Lower leg skin (tissue), 4 donors: ENCODE results near the gene ASIC4. TPM values are rescaled to one million over a fixed set of nuclear protein-coding genes. Genes with fewer than 3 reads are reported as not detected.

Experiments used
- DNase-seq, 2 donors: peaks; one replicate each; pipeline ENCODE4 v3.0.0-alpha.2; 2019; ENCODE audit warnings: low spot score in 2 of 2
- H3K4me3 ChIP-seq: fragments of 200-600 bp; sonication (generic); 2 replicates; pipeline ENCODE4 v1.5.1; 2017; ENCODE audit warnings: mild to moderate bottlenecking, low read depth; ENCODE audit not compliant: poor library complexity, severe bottlenecking
- POLR2A ChIP-seq, 2 donors: fragments of 450-650 bp; IDR thresholded peaks; one replicate each; pipeline ENCODE4 v1.6.1; 2016 to 2017; ENCODE audit warnings: antibody characterized with exemption in 2 of 2, mild to moderate bottlenecking in 1 of 2, moderate library complexity in 1 of 2
- WGBS, 2 donors: methylation state at CpG; one replicate each; pipeline ENCODE4 v1.1.5; 2018; 5-methylcytosine and 5-hydroxymethylcytosine counted together
- intact Hi-C: fragments of 100-400 bp; cut with DNase I; formaldehyde crosslinking; loops from one replicate; pipeline ENCODE4 v1.15.0; 2023; ENCODE audit warnings: low total_unique reads
- total RNA-seq, 4 donors: library from RNA; depleted of rRNA; stranded (reverse); fragments of >200 nt; gene quantifications; one replicate each; pipeline ENCODE4 v1.1.0, GENCODE V29; 2016
- TF ChIP-seq, protein P1 (sequence below), 3 donors: fragments of 450-650 bp; IDR thresholded peaks; one replicate each; pipeline ENCODE4 v1.5.1; 2016; ENCODE audit warnings: antibody characterized with exemption in 3 of 3, mild to moderate bottlenecking in 3 of 3, moderate library complexity in 2 of 3

The ASIC4 gene
- total RNA-seq, 4 donors from 2014 or later, result 0.26 TPM; not detected in 3

DNA sequence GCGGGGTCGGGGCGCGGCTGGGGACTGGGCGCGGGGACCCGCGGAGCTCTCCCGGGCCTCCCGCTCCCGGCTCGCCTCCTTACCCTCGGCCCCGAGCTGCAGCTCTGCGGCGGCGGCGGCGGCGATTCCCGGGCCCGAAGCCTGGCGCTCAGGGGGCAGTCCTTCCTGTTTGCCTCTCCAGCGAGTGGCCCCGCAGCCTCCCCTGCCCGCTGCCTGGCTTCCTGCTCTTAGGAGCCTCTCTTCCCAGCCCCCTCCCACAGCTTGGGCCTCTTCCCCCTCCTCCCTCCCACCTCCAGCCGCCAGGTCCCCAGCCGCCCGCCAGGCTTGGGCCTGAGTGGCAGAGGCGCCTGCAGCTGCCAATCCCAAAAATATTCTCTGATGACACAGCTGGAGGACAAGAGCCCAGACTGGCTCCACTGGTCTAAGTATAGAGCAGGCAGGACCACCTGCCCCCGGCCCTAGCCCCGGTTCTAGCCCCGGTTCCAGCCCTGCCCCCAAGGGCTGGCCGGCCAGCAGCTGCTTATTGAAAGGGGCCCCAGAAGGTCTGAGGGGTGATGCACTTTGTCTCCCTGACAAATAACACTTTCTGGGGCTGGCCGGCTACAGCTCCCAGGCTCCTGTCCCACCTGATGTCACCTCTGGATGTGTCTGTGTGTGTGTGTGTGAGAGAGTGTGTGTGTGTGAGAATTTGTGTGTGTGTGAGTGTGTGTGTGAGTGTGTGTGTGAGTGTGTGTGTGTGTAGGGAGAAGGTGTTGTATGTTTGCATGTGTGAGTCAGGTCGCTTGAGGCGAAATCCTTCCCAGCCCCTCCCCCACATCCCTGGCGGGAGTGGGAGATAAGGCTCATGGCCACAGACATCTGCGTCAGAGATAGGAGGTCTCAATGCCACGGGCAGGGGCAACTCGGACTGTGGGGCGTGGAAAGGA is 57.3 kb downstream of the ASIC4 start, which contains the start of gene OBSL1:
Gene OBSL1, minus strand, starts transcription at position 229 of the 926 bp plus-strand sequence. CDS start 307 bp downstream, outside the sequence.
- TF ChIP-seq, protein P1, sequence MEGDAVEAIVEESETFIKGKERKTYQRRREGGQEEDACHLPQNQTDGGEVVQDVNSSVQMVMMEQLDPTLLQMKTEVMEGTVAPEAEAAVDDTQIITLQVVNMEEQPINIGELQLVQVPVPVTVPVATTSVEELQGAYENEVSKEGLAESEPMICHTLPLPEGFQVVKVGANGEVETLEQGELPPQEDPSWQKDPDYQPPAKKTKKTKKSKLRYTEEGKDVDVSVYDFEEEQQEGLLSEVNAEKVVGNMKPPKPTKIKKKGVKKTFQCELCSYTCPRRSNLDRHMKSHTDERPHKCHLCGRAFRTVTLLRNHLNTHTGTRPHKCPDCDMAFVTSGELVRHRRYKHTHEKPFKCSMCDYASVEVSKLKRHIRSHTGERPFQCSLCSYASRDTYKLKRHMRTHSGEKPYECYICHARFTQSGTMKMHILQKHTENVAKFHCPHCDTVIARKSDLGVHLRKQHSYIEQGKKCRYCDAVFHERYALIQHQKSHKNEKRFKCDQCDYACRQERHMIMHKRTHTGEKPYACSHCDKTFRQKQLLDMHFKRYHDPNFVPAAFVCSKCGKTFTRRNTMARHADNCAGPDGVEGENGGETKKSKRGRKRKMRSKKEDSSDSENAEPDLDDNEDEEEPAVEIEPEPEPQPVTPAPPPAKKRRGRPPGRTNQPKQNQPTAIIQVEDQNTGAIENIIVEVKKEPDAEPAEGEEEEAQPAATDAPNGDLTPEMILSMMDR (IDR thresholded peaks at IDR 0.05), result peak in 1 of 3 donors; percentile 96
- no peak for TF ChIP-seq POLR2A (IDR thresholded peaks at IDR 0.05)
- peak within 1 kb of the TSS; percentile 59 for H3K4me3 ChIP-seq
- intact Hi-C loops, result no loop called here
- peak in 1 of 2 donors; percentile 91 for DNase-seq
- WGBS, 2 donors, result 10 to 20% methylated on average over 17 to 28 of the region's 42 CpGs

DNA sequence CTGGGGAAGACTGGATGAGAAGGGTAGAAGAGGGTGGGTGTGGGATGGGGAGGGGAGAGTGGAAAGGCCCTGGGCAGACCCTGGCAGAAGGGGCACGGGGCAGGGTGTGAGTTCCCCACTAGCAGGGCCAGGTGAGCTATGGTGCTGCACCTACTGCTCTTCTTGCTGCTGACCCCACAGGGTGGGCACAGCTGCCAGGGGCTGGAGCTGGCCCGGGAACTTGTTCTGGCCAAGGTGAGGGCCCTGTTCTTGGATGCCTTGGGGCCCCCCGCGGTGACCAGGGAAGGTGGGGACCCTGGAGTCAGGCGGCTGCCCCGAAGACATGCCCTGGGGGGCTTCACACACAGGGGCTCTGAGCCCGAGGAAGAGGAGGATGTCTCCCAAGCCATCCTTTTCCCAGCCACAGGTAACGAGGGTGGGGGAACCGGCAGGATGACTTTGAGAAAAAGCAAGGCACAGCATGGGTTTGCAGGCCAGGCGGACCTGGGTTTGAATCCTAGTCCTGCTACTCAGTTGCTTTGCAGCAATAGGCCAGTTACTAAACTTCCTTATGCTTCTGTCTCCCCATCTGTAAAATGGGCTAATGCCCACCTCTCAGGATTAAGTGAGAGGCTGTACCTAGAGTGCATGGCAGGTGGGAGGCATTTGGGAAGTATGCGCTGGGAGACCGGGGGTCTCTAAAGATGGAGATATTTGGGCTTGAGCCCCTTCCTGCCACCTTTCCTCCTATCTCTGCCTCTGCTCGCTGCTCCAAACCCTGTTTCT is 58.1 kb downstream of the ASIC4 start, which contains the start of gene INHA:
Gene INHA, plus strand, starts transcription at position 74 of the 765 bp plus-strand sequence. Its CDS starts 65 bp downstream, at position 139.
- H3K4me3 ChIP-seq, result peak within 1 kb of the TSS; percentile 59
- 73 to 76% methylated on average over 11 to 13 of the region's 13 CpGs for WGBS, 2 donors
- DNase-seq, result no peak
- intact Hi-C loops, result no loop called here
- TF ChIP-seq, protein P1 (IDR thresholded peaks at IDR 0.05), result no peak
- TF ChIP-seq POLR2A (IDR thresholded peaks at IDR 0.05), result no peak

DNA sequence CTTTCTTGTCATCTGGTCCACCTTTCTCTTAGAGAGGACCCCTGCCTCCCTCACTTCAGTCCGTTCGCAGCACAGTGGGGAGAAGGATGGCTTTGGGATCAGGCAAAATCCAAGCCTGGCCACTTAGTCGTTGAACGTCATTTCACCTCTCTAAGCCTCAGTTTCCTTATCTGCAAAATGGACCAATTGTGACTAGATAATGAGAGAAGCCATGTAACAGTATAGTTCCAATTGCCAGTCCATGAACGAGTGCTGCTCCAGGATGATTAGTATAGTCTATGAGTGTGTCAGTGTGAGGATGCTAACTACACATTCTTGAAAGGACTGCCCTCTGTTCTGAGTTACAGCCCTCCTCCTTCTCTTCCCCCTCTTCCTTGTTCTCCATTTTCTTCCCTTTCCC is 58.9 kb downstream of the ASIC4 start:
- TF ChIP-seq, protein P1 (IDR thresholded peaks at IDR 0.05), result no peak
- no peak for TF ChIP-seq POLR2A (IDR thresholded peaks at IDR 0.05)
- intact Hi-C loops, result no loop called here
- WGBS, 2 donors, result 72 to 74% methylated on average over 5 of the region's 5 CpGs
- DNase-seq, result no peak
- no peak overlapping the region for H3K4me3 ChIP-seq

DNA sequence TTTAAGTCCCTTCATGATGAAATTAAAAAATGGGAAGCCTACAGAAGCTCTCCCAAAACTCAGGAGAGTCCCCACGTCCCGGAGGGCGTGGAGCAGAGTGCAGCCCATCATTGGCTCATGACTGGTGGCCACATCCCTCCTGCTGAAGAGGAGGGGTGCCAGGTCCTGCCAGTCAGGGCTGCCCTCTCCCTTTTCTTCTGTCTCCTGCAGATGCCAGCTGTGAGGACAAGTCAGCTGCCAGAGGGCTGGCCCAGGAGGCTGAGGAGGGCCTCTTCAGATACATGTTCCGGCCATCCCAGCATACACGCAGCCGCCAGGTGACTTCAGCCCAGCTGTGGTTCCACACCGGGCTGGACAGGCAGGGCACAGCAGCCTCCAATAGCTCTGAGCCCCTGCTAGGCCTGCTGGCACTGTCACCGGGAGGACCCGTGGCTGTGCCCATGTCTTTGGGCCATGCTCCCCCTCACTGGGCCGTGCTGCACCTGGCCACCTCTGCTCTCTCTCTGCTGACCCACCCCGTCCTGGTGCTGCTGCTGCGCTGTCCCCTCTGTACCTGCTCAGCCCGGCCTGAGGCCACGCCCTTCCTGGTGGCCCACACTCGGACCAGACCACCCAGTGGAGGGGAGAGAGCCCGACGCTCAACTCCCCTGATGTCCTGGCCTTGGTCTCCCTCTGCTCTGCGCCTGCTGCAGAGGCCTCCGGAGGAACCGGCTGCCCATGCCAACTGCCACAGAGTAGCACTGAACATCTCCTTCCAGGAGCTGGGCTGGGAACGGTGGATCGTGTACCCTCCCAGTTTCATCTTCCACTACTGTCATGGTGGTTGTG is 60.4 kb downstream of the ASIC4 start:
- no peak for DNase-seq
- intact Hi-C loops, result no loop called here
- WGBS, 2 donors, result 79 to 81% methylated on average over 18 to 22 of the region's 22 CpGs
- H3K4me3 ChIP-seq, result no peak overlapping the region
- TF ChIP-seq, protein P1 (IDR thresholded peaks at IDR 0.05), result no peak
